AG08396 (cell line): ENCODE results near the gene RASGRP4.
A peak's percentile ranks its signal among the peaks of the same experiment; 100 is the strongest.

Source experiments
- DNase-seq: peaks from one replicate; pipeline ENCODE4 v3.0.0; 2012; ENCODE audit warnings: low spot score, mixed read lengths

RASGRP4 gene

GRCh38 chr19:38389101-38389925, 36.7 kb downstream of the RASGRP4 start:
- peak; percentile 89 for DNase-seq

DNA sequence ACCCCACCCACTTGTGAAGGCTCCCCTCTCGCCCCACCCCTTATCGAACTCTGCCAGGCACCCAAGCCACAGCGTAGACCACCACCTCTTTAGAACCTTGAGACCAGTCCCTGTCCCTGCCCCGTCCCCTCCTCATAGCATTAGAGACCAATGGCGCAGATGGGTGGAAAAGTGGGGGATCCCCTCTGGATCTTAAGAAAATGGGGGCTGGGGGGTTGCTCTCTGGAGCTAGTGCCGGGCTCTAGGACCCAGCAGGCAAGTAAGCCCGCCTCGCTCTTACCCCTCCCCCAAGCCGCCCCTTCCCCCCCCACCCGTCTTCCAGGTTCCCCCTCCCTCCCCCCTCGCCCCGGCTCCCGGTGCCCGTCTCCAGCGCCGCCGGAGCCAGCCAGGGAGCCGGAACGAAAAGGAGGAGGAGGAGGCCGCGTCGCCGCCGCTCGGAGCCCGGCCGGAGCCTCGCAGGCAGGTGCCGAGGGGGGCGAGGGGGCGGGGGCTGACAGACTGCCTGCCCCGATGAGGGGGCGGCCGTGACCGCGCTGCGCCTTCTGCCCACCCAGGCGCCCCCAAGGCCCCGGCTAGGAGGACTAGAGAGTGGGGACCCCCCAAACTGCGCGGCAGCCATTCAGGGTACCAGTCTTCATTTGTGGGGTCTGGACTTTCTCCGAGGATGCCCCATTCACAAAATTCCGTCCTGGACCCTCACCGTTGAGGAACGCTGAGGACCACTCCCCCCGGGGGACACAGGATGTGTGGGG, 37.5 kb downstream of the RASGRP4 start, which contains the start of gene SPRED3:
Gene SPRED3 (plus strand): TSS at position 349 of the 752 bp plus-strand sequence. CDS start 1,606 bp downstream, outside the sequence.
- peak; percentile 81 for DNase-seq

GRCh38 chr19:38387550-38388348, 38.3 kb downstream of the RASGRP4 start, which contains the start of gene GGN:
TSS of gene GGN (minus strand) at chr19:38388034. CDS start at chr19:38387261, 773 bp downstream.
- DNase-seq = peak; percentile 98

DNA sequence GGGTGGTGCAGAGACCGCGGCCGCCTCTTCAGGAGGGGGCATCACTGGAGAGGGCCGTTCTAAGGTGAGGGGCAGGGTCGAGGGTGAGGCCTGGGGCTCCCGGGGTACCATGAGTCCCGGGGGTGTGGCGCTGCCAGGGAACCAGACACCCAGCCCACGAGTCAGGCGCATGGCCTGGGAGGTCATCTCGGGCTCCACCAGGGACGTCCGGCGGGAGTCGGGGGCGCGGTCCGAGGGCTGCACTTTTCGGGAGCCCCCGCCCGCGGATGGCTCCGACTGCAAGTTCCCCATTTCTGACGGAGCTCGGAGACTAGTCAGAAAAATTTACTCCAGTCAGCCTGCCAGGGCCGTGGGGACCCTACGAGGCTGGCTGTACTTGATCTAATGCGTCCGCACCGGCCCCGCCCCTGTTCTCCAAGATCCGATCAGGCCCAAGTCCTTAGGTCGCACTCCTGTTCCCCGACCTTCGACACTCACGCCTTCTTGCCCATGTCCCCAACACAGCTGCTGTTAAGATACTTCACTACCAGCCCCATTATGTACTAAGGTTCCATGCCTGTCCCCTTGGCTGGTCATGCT, 39.0 kb downstream of the RASGRP4 start:
- DNase-seq = no peak

DNA sequence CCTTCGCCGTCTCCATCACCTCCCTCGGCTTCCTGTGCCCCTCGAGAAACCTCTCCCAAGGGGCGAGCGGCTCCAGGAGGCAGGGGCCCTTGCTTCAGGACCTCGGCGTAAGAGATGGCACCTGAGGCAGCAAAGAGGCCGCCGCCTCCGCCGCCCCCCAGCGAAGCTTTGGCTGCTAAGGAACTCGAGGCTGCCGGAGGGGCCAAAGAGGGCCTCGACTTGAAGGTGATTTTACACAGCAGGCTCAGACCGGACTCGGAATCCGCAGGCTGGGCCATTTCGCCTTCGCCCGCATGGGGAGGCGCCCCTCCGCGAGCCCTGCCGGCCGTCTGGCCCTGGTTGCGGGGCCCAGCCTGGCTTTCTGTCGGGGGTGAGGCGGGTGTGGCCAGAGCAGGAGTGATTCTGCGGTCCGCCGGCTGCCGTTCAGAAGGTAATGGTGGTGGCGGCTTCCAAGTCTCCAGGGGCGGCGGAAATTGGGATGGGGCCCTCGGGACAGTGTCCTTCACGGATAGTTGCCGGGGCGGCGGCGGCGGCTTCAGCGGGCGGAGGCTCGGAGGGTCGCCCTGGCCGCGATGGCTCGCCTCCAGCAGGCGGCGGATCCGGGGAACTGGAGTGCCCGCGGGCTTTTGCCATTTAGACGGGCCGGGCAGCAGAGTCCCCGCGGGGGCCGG, 39.6 kb downstream of the RASGRP4 start:
- DNase-seq = no peak

- no peak for DNase-seq
These were observed 40.2 kb downstream of the RASGRP4 start for GRCh38 chr19:38385804-38386257.

DNA sequence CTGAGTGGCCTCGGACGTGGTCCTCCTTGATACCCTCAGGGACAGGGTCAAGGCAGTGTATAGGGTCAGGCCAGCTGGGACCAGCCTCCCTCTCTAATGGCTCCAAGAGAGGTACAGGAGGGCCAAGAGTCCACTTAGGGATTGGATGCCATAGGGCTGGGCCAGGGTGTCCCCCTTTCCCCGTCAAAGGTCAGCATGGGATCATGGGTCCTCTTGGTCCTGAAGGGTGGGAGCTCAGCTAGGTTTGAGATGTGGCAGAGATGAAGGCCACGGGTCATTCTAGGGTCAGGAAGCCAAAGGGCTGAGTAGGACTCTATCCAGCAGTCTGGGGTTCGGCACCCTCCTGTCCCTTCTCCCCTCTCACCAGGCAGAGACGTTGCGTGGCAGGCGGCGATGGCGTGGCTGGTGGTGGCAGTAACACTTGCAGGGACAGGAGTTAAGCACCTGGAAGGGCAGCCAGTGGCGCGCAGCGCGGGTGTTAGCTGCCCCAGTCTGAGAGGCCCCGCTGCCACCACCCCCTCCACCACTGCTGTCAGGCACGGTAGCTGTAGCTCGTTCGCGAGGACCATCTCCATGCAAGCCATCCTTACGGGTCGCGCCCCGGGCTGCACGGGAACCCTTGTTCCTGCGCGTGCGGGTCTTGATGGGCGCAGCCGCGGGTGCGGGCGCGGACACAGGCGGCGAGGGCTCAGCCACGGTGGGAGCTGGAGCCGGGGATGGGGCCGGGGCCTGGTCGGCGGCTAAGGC, 40.8 kb downstream of the RASGRP4 start:
- no peak for DNase-seq

DNA sequence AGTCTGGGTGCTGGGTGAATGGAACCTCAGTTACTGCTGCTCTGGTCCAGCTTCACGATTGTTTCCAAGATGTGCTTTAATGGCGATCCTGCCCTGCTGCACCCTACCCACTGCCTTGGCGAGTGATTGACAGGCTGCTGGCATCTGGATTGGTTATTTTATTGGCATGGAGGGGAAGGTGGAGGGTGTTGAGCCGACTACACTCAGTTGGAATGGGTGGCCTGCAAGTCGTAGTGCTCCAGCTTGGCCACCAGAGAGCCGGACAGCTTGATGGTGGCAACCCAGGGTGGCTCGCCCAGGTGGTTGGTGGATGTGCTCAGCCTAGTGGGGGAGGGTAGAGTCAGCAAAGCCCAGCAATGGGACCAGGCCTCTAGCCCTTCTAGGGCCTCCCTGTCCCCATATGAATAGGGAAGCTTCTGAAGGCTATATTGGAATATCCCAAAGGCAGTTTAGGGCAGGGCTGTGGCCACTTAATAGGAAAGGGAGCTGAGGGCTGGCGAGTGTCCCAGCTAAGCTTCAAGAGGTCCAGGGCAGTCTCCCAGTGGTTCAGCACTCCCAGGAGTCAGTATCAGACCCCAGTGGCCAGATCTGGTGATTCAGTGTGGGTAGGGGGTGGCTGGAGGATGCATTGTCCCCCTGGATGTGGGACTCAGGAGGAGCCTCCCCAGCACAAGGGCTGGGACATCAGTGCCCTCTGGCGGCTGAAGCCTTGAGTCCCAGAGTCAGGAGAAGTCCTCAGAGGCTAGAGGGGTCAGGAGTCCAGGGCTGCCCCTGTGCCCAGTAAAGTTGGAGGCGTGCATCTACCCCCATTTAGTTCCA, 41.6 kb downstream of the RASGRP4 start:
- DNase-seq = no peak

DNA sequence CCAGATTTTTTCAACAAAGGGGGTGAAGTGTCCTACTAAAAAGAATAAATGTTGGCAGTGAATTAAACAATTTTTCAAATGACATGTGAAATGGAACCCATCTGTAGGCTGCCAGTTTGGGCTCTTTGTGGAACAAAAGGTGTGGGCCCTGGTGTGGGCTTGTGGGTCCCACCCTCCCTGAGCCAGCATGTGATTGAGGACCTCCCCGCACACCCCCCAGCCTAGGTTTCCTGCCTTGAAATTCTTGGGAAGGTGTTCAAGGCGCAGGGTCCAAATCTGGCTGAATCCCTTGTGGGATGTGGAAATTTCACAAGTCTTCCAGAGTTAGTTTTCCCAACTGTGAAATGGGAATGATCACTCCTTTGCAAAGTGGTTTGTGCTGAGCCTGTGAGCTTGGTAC, 42.3 kb downstream of the RASGRP4 start:
- no peak for DNase-seq

DNA sequence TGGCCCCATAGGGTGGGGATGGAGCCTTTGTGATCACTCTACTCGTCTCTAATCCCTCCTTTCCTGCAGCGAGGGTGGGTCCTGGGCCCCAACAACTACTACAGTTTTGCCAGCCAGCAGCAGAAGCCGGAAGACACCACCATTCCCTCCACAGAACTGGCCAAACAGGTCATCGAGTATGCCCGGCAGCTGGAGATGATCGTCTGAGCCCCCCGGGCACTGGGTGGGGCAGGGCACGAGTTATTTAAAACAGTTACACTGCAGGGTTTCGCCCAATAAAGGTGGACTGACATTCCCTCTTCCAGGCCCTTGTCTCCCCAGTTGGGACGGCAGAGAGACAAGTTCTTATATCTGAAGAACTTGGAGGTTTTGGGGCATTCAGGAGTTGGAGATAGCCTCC, 42.8 kb downstream of the RASGRP4 start:
- DNase-seq = no peak

DNA sequence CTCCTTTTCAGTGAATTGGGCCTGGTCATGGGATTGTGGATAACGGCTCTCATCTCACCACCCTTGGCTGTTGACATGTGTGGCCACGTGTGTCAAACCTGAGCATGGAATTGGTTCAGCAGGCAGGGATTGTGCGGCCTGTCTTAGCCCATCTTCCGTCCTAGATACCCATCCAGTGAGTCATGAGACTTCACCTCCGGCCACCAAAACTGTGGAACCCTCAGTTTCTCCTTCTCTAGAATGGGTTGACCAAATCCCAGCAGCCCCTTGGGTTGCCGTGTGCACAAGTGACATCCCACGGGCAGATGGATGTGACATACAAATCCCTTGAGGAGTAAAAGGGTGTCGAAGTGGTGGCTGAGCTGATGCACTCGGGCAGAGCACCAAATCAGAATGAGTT, 44.9 kb downstream of the RASGRP4 start:
- no peak for DNase-seq

DNA sequence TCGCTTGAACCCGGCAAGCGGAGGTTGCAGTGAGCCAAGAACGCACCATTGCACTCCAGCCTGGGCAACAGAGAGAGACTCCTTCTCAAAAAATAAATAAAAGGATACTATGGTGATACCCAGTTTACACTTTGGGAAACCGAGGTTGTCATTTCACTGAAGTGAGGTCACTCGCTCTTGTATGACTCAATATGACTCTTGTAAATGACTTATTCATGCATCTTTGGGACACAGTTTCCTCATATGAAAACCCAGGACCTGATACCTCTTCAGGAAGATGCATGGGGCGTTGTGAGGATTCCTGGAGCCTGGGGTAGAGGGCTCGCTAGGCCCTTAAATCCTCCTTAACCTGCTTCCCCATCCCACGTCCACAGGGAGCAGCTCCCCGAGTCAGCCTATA, 47.2 kb downstream of the RASGRP4 start:
- DNase-seq = no peak

DNA sequence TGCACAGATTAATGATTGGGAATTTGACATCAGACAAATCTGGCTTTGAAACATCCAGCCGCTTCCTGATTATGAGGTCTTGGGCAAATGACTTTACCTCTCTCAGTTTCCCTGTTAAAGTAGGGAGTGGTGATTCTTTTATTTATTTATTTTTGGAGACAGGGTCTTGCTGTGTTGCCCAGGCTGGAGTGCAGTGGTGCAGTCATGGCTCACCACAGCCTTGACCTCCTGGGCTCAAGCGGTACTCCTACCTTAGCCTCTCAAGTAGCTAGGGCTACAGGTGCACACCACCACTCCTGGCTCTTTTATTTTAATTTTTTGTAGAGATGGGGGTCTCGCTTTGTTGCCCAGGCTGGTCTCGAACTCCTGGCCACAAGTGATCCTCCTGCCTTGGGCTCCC, 49.0 kb downstream of the RASGRP4 start:
- DNase-seq = no peak

DNA sequence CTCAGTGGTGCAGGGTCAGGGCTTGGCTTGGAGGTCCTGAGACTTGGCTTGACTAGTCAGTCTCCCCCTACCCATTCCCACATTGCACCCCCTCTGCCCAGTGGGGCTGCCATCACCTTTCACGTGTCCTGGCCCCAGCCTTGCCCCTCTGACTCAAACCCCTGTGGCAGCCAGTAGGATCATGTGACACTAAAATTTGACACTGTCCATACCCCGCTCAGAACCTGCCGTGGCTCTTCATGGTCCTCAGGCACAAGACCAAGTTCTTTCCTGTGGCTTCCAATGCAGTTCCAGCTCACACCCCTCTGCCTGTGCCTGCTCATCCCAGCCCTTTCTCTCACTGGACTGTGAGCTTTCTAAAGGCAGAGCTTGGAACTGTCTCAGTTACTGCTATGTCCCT, 49.4 kb downstream of the RASGRP4 start:
- no peak for DNase-seq

- no peak for DNase-seq
These were observed 50.3 kb downstream of the RASGRP4 start for GRCh38 chr19:38375748-38376147.

- no peak for DNase-seq
These were observed 50.9 kb downstream of the RASGRP4 start for GRCh38 chr19:38375098-38375493.

GRCh38 chr19:38374332-38375097, 51.5 kb downstream of the RASGRP4 start, which contains the start of gene PSMD8:
TSS of gene PSMD8 (plus strand) at chr19:38374571. CDS start at chr19:38374602, 31 bp downstream.
- peak; percentile 99 for DNase-seq

GRCh38 chr19:38373907-38374331, 52.1 kb downstream of the RASGRP4 start:
- DNase-seq = no peak

- no peak for DNase-seq
These were observed 54.9 kb downstream of the RASGRP4 start for GRCh38 chr19:38371081-38371480.
